NCI-H146 treated with DMSO at 0.1 percent for 48 hours (cell line): ENCODE measurements around the gene ELP1.

ENCODE experiments used
- DNase-seq: peaks from one replicate; lab custom pipeline; 2025; ENCODE audit not compliant: unreplicated experiment; lab: John Stamatoyannopoulos, UW

The ELP1 gene

DNA sequence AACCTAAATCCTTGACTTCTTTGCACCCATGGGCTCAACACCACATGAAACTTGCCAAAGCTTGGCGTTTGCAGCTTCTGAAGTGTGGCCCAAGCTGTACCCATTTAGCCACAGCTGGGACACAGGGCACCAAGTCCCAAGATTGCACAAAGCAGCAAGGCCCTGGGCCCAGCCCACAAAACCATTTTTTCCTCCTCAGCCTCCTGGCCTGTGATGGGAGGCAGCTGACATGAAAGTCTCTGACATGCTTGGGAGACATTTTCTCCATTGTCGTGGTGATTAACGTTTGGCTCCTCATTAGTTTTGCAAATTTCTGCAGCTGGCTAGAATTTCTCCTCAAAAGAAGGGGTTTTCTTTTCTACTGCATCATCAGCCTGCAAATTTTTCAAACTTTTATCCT is 110.1 kb downstream of the ELP1 start:
- no peak for DNase-seq
